Measurements from ENCODE around the gene GMPR2. TPM values are rescaled to one million over a fixed set of nuclear protein-coding genes. Genes with fewer than 3 reads are reported as not detected.

GMPR2 gene
- 55.3 to 62.7 TPM (median 61.5 TPM) in 5 replicates for total RNA-seq (2022; extraction: Qiagen RNA extraction; ENCODE audit: low read depth)

GRCh38 chr14:24232645-24233537 lies at the start of gene GMPR2:
GMPR2 (plus strand) TSS chr14:24232929; CDS start chr14:24233254, 325 bp downstream.

DNA sequence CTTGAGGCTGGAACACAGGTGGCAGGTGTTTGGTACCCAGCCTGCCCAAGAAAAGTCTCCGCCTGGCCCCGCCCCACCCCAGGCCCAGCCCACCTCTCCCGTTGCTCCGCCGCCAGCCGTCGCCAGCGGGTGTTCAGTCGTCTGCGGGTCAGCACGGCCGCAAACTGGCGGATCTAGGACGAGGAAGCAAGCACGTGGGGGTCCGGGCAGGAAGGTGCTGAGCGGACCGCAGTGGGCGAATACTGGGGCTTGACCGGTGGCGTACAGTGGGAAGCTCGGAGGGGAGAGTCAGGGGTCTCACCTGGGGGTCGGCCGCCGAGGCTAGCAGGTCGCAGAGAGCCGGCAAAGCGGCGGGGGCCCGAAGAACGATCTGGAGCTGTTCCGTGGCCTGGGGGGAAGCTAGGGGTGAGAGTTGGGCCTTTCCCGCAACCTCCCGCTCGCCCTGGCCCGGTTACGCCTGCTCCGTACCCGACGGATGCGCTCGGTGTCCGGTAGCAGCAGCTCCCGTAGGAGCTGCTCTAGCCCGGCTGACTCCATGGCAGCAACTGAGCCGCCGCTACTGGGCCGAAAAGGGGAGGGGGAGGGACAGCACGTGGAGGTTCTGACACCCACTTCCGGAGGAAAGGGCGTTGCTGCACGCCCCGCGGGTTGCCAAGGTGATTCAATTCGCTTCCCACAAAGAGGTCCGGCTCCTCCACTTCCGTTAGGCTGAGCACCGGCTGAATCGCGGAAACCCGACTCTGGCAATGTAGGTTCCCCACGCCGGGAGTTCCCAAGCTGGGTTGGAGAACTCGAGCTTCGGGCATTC lies 44.3 kb upstream of the GMPR2 start, which contains the start of gene IPO4:
TSS of gene IPO4 (minus strand) at position 566 of the 808 bp plus-strand sequence. CDS start at position 537, 29 bp downstream.

DNA sequence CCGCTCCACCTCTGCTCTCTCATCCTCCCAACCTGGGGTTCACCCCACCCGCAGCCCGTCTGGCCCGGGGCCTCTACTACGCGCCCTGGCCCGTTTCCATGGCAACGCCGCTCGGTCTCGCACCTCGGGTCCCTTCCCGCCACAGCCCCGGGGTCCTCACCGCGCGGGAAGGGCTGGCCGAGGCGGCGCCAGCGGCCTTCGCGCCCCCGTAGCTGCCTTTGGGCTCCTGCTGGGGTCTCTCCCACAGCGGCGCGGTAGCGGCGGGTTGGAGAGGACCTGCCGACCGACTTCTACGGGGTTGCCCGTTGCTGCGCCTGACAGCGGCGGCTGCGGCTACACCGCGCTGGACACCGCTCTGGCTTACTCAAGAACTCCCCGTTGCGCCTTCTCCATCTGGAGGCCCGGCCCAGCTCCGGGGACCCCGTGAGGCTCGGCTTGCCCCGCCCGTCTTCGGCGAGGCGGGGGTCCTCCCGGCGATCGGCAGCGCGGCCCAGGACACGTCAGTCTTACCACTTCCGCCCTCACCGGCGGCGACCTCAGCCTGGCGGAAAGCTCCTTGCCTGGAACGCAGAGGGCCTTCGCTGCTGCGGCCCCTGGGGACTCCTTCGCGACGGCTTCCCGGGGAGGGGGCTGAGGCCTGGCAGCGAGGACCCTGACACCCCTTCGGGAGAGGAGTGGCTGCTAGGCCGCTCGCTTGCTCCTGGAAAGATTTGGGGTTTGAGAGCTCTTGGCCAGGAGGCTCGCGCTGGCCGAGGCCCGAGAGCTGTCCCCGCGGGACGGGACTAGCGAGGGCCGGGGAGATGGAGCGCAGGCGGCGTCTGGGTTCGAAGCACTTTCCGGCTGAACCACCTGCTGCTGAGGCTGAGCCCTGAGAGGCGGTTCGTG lies 37.3 kb upstream of the GMPR2 start, which contains the start of gene TM9SF1:
TSS of gene TM9SF1 (minus strand) at position 256 of the 885 bp plus-strand sequence. CDS start 422 bp downstream, outside the sequence.

DNA sequence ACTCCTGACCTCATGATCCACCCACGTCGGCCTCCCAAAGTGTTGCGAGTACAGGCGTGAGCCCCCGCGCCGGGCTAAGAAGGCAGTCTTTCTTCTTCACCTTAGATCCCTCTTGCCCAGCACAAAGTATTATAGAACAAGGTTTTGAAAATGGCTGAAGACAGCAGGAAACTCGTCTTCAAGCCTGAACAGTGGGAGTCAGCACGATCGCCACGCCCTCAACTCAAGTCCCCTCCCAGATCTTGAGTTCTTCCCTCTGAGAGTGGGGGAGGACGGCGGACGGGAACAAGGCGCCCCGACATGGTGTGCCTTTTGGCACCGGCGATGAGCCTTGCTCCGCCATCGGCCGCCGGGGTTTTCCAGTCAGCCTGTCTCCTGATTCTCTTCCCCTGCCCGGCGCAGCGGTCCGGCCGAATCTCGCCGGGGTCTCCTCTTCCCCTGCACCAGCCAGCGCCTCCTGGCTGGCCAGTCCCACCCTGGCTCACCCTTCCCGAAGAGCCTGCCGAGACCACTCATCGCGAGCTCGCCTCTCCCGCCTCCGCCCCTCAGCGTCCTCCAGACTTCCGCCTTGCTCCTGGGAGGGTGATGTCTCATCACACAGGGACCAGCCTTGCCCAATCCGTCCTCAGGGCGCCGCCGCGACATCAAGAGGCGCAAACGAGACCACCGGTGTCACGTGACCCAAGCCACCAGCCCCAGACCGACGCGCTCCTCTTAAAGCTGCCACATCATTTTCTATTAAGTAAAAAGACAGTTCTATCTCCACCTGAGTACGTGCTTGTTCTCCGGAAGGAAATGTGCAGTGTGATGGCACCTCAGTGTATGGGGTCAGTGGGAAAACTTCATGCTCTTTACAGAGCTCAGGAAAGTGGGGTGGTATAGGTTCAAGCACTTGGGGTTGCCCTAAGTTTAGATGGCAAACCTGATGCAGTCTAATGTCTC lies 19.5 kb upstream of the GMPR2 start, which contains the start of gene CHMP4A:
TSS of gene CHMP4A (minus strand) at position 565 of the 942 bp plus-strand sequence. CDS start at position 516, 49 bp downstream.

GRCh38 chr14:24215495-24216344 lies 17.0 kb upstream of the GMPR2 start, which contains the start of gene MDP1:
MDP1 (minus strand) TSS chr14:24216066; CDS start chr14:24215955, 111 bp downstream.

GRCh38 chr14:24232121-24232644 lies 546 bp upstream of the GMPR2 start, which contains the start of gene NEDD8:
NEDD8 (minus strand) TSS chr14:24232367; CDS start chr14:24232267, 100 bp downstream.

DNA sequence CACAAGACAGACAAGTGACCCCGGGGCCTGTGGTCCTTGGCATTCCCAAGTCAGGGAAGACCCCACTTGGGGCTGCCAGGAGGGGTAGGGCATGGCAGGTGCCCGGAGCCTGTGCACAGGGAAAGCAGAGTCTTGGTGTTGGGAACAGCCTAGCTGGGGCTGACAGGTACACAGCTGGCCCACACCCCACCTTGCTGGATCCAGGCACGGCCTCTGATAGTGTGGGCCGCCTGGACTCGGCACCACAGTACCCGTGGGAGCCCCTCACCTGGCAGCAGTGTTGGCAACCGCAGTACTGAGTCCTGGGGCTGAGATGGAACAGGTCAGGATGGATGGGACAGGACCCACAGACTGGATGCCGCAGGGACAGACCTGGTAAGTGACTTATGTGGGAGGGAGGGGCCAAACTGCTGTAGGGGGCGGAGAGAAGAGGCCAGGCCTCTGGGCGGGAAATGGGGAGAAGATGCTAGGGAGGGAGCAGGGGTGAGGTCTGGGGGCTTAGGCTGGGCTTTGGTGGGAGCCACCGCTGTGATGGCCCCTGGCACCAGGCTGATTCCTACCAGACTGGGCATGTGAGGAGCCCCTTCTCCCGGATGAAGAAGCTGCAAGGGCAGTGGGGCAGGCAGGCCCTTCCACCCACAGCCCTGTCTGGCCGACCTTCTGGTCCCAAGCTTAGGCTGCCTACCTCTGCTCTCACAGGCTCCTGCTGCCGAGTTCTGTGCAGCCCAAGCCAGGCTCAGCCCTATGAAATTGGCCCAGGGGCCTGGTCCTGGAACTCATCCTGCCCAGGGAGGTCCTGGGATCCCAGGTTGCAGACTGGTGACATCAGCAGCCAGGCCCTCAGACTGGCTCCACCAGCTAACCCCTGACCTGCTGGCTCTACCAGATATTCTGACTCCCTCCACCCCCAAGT lies 30.3 kb downstream of the GMPR2 start, which contains the start of gene TGM1:
TSS of gene TGM1 (minus strand) at position 357 of the 913 bp plus-strand sequence. CDS start 825 bp downstream, outside the sequence.

GRCh38 chr14:24271134-24271833 lies 38.6 kb downstream of the GMPR2 start, which contains the start of gene RABGGTA:
RABGGTA (minus strand) TSS chr14:24271597; CDS start chr14:24271115, 482 bp downstream.

Other genes starting within 250 kb of the GMPR2 start
- gene DHRS4L2, start 244.0 kb upstream of the GMPR2 start, total RNA-seq (2022; extraction: Qiagen RNA extraction; ENCODE audit: low read depth) = 21.5 to 34.0 TPM (median 29.9 TPM) in 5 replicates
- gene CARMIL3, start 180.9 kb upstream of the GMPR2 start, total RNA-seq (2022; extraction: Qiagen RNA extraction; ENCODE audit: low read depth) = 0.33 to 0.75 TPM (median 0.61 TPM) in 5 replicates
- gene CPNE6, start 161.4 kb upstream of the GMPR2 start, total RNA-seq (2022; extraction: Qiagen RNA extraction; ENCODE audit: low read depth) = 0.06 to 0.16 TPM (median 0.15 TPM) in 3 of 5 replicates, not detected in the others
- 18.0 to 23.5 TPM (median 19.5 TPM) in 5 replicates for gene PCK2, start 138.6 kb upstream of the GMPR2 start, total RNA-seq (2022; extraction: Qiagen RNA extraction; ENCODE audit: low read depth)
- gene DCAF11, start 118.2 kb upstream of the GMPR2 start, total RNA-seq (2022; extraction: Qiagen RNA extraction; ENCODE audit: low read depth) = 19.4 to 22.8 TPM (median 20.8 TPM) in 5 replicates
- 0.75 to 1.1 TPM (median 1.0 TPM) in 5 replicates for gene NRL, start 118.0 kb upstream of the GMPR2 start, total RNA-seq (2022; extraction: Qiagen RNA extraction; ENCODE audit: low read depth)
- 0.17 TPM in 2 of 5 replicates, not detected in the others for gene FITM1, start 102.3 kb upstream of the GMPR2 start, total RNA-seq (2022; extraction: Qiagen RNA extraction; ENCODE audit: low read depth)
- 157 to 192 TPM (median 167 TPM) in 5 replicates for gene PSME1, start 96.7 kb upstream of the GMPR2 start, total RNA-seq (2022; extraction: Qiagen RNA extraction; ENCODE audit: low read depth)
- 47.8 to 65.7 TPM (median 59.1 TPM) in 5 replicates for gene EMC9, start 91.3 kb upstream of the GMPR2 start, total RNA-seq (2022; extraction: Qiagen RNA extraction; ENCODE audit: low read depth)
- gene PSME2, start 86.3 kb upstream of the GMPR2 start, total RNA-seq (2022; extraction: Qiagen RNA extraction; ENCODE audit: low read depth) = 161 to 196 TPM (median 170 TPM) in 5 replicates
- 20.9 to 32.8 TPM (median 29.5 TPM) in 5 replicates for gene RNF31, start 85.4 kb upstream of the GMPR2 start, total RNA-seq (2022; extraction: Qiagen RNA extraction; ENCODE audit: low read depth)
- gene IRF9, start 71.7 kb upstream of the GMPR2 start, total RNA-seq (2022; extraction: Qiagen RNA extraction; ENCODE audit: low read depth) = 15.3 to 20.5 TPM (median 18.1 TPM) in 5 replicates
- gene REC8, start 60.8 kb upstream of the GMPR2 start, total RNA-seq (2022; extraction: Qiagen RNA extraction; ENCODE audit: low read depth) = 3.5 to 5.5 TPM (median 5.2 TPM) in 5 replicates
- gene IPO4, start 44.1 kb upstream of the GMPR2 start, total RNA-seq (2022; extraction: Qiagen RNA extraction; ENCODE audit: low read depth) = 71.7 to 83.4 TPM (median 76.3 TPM) in 5 replicates
- 63.4 to 67.1 TPM (median 65.5 TPM) in 5 replicates for gene TM9SF1, start 37.5 kb upstream of the GMPR2 start, total RNA-seq (2022; extraction: Qiagen RNA extraction; ENCODE audit: low read depth)
- gene TSSK4, start 27.2 kb upstream of the GMPR2 start, total RNA-seq (2022; extraction: Qiagen RNA extraction; ENCODE audit: low read depth) = not detected in 5 replicates
- gene CHMP4A, start 19.4 kb upstream of the GMPR2 start, total RNA-seq (2022; extraction: Qiagen RNA extraction; ENCODE audit: low read depth) = 76.1 to 96.4 TPM (median 81.8 TPM) in 5 replicates
- 28.4 to 32.8 TPM (median 30.6 TPM) in 5 replicates for gene MDP1, start 16.9 kb upstream of the GMPR2 start, total RNA-seq (2022; extraction: Qiagen RNA extraction; ENCODE audit: low read depth)
- gene NEDD8, start 562 bp upstream of the GMPR2 start, total RNA-seq (2022; extraction: Qiagen RNA extraction; ENCODE audit: low read depth) = 438 to 493 TPM (median 454 TPM) in 5 replicates
- gene TINF2, start 9.7 kb downstream of the GMPR2 start, total RNA-seq (2022; extraction: Qiagen RNA extraction; ENCODE audit: low read depth) = 31.8 to 38.3 TPM (median 37.1 TPM) in 5 replicates
- gene TGM1, start 30.2 kb downstream of the GMPR2 start, total RNA-seq (2022; extraction: Qiagen RNA extraction; ENCODE audit: low read depth) = 0.81 to 1.5 TPM (median 1.2 TPM) in 5 replicates
- 16.1 to 17.8 TPM (median 17.2 TPM) in 5 replicates for gene RABGGTA, start 38.7 kb downstream of the GMPR2 start, total RNA-seq (2022; extraction: Qiagen RNA extraction; ENCODE audit: low read depth)
- 8.1 to 13.1 TPM (median 10.3 TPM) in 5 replicates for gene DHRS1, start 66.9 kb downstream of the GMPR2 start, total RNA-seq (2022; extraction: Qiagen RNA extraction; ENCODE audit: low read depth)
- gene NOP9, start 66.9 kb downstream of the GMPR2 start, total RNA-seq (2022; extraction: Qiagen RNA extraction; ENCODE audit: low read depth) = 14.8 to 17.6 TPM (median 16.2 TPM) in 5 replicates
- gene CIDEB, start 75.0 kb downstream of the GMPR2 start, total RNA-seq (2022; extraction: Qiagen RNA extraction; ENCODE audit: low read depth) = 0.17 to 0.72 TPM (median 0.19 TPM) in 5 replicates
- 2.8 to 5.1 TPM (median 4.4 TPM) in 5 replicates for gene LTB4R2, start 77.2 kb downstream of the GMPR2 start, total RNA-seq (2022; extraction: Qiagen RNA extraction; ENCODE audit: low read depth)
- gene LTB4R, start 78.6 kb downstream of the GMPR2 start, total RNA-seq (2022; extraction: Qiagen RNA extraction; ENCODE audit: low read depth) = 3.9 to 6.3 TPM (median 5.2 TPM) in 5 replicates
- gene ADCY4, start 102.1 kb downstream of the GMPR2 start, total RNA-seq (2022; extraction: Qiagen RNA extraction; ENCODE audit: low read depth) = not detected in 5 replicates
- gene RIPK3, start 107.1 kb downstream of the GMPR2 start, total RNA-seq (2022; extraction: Qiagen RNA extraction; ENCODE audit: low read depth) = not detected in 5 replicates
- 0.06 to 0.47 TPM (median 0.31 TPM) in 3 of 5 replicates, not detected in the others for gene NFATC4, start 135.3 kb downstream of the GMPR2 start, total RNA-seq (2022; extraction: Qiagen RNA extraction; ENCODE audit: low read depth)
- 0.25 to 0.34 TPM (median 0.26 TPM) in 5 replicates for gene NYNRIN, start 166.1 kb downstream of the GMPR2 start, total RNA-seq (2022; extraction: Qiagen RNA extraction; ENCODE audit: low read depth)
- gene CBLN3, start 196.7 kb downstream of the GMPR2 start, total RNA-seq (2022; extraction: Qiagen RNA extraction; ENCODE audit: low read depth) = 1.0 to 1.7 TPM (median 1.2 TPM) in 5 replicates
- 23.4 to 28.8 TPM (median 27.6 TPM) in 5 replicates for gene KHNYN, start 197.0 kb downstream of the GMPR2 start, total RNA-seq (2022; extraction: Qiagen RNA extraction; ENCODE audit: low read depth)
- 42.3 to 50.6 TPM (median 48.6 TPM) in 5 replicates for gene SDR39U1, start 209.8 kb downstream of the GMPR2 start, total RNA-seq (2022; extraction: Qiagen RNA extraction; ENCODE audit: low read depth)

Measured in A549 treated with GW870086 at 1 μM for 4 hours (cell line).